Left ventricle myocardium inferior (tissue), 1 donor: ENCODE measurements around the gene FIGN. TPM values are rescaled to one million over a fixed set of nuclear protein-coding genes. Genes with fewer than 3 reads are reported as not detected.

Experiments used
- DNase-seq: peaks from one replicate; pipeline ENCODE4 v3.0.0-alpha.2; 2020
- H3K27ac ChIP-seq: fragments of 200-600 bp; replicated peaks from 2 replicates; pipeline ENCODE4 v1.8.0; 2021
- H3K27me3 ChIP-seq: fragments of 200-600 bp; 2 replicates; pipeline ENCODE4 v1.8.0; 2021; ENCODE audit warnings: low read depth
- H3K36me3 ChIP-seq: fragments of 200-600 bp; 2 replicates; pipeline ENCODE4 v1.8.0; 2021
- H3K4me1 ChIP-seq: fragments of 200-600 bp; 2 replicates; pipeline ENCODE4 v1.8.0; 2021
- H3K4me3 ChIP-seq: fragments of 200-600 bp; 2 replicates; pipeline ENCODE4 v1.8.0; 2021; ENCODE audit warnings: mild to moderate bottlenecking, moderate library complexity
- H3K9me3 ChIP-seq: fragments of 200-600 bp; replicated peaks from 2 replicates; pipeline ENCODE4 v1.8.0; 2021
- CTCF ChIP-seq: fragments of 200-600 bp; IDR thresholded peaks from 2 replicates; pipeline ENCODE4 v1.8.0; 2021; ENCODE audit warnings: antibody characterized with exemption, mild to moderate bottlenecking, borderline replicate concordance
- intact Hi-C: fragments of 100-400 bp; cut with micrococcal nuclease; formaldehyde crosslinking; loops from one replicate; pipeline ENCODE4 v1.11.0; 2022
- total RNA-seq: library from RNA; stranded (reverse); fragmentation: NEBNext Ultra II Directional; extraction: Animal tissue kit (Norgen Biotek cat#: 25700); gene quantifications from one replicate; pipeline ENCODE4 v1.2.1, GENCODE V29; 2021
- donor health status: DM: no; HTN: yes; CAD: no; lungs with severe emphysema.

The FIGN gene
- total RNA-seq, 1 donor from 2014 or later: 12.9 TPM

GRCh38 chr2:163767097-163767496, 31.3 kb upstream of the FIGN start:
- no peak for TF ChIP-seq CTCF
- H3K27ac ChIP-seq: no peak overlapping the region
- H3K27me3 ChIP-seq: no peaks in the 10 kb centered on the region
- H3K4me3 ChIP-seq: no peak overlapping the region
- no peaks in the 10 kb centered on the region for H3K36me3 ChIP-seq
- intact Hi-C loops: no loop called here
- H3K4me1 ChIP-seq: peaks cover 5% of the 10 kb centered on the region
- no peaks in the 10 kb centered on the region for H3K9me3 ChIP-seq
- no peak for DNase-seq

GRCh38 chr2:163764566-163764965, 28.8 kb upstream of the FIGN start:
- intact Hi-C loops: no loop called here
- no peak for TF ChIP-seq CTCF
- no peak for DNase-seq

GRCh38 chr2:163759013-163759412, 23.2 kb upstream of the FIGN start:
- H3K27me3 ChIP-seq: no peaks in the 10 kb centered on the region
- intact Hi-C loops: no loop called here
- no peak for TF ChIP-seq CTCF
- H3K36me3 ChIP-seq: no peaks in the 10 kb centered on the region
- DNase-seq: no peak
- no peaks in the 10 kb centered on the region for H3K9me3 ChIP-seq
- H3K4me3 ChIP-seq: no peak overlapping the region
- no peaks in the 10 kb centered on the region for H3K4me1 ChIP-seq
- H3K27ac ChIP-seq: no peak overlapping the region

More at GRCh38 chr2:163764566-163764965, 28.8 kb upstream of the FIGN start:
- H3K36me3 ChIP-seq: no peaks in the 10 kb centered on the region
- H3K4me1 ChIP-seq: peaks cover 5% of the 10 kb centered on the region
- H3K9me3 ChIP-seq: no peaks in the 10 kb centered on the region
- no peaks in the 10 kb centered on the region for H3K27me3 ChIP-seq
- no peak overlapping the region for H3K4me3 ChIP-seq
- no peak overlapping the region for H3K27ac ChIP-seq

- no peaks in the 10 kb centered on the region for H3K4me1 ChIP-seq
- no peak overlapping the region for H3K27ac ChIP-seq
- intact Hi-C loops: no loop called here
- no peaks in the 10 kb centered on the region for H3K9me3 ChIP-seq
- H3K4me3 ChIP-seq: no peak overlapping the region
- H3K27me3 ChIP-seq: no peaks in the 10 kb centered on the region
- DNase-seq: no peak
- H3K36me3 ChIP-seq: no peaks in the 10 kb centered on the region
- no peak for TF ChIP-seq CTCF
Measured at GRCh38 chr2:163757814-163758213, 22.0 kb upstream of the FIGN start.

- intact Hi-C loops: no loop called here
- no peak for TF ChIP-seq CTCF
- H3K4me3 ChIP-seq: no peak overlapping the region
Measured at GRCh38 chr2:163756588-163756987, 20.8 kb upstream of the FIGN start.

GRCh38 chr2:163755366-163755765, 19.6 kb upstream of the FIGN start:
- no peaks in the 10 kb centered on the region for H3K27me3 ChIP-seq
- DNase-seq: no peak
- intact Hi-C loops: no loop called here
- H3K36me3 ChIP-seq: no peaks in the 10 kb centered on the region
- no peaks in the 10 kb centered on the region for H3K9me3 ChIP-seq
- no peak overlapping the region for H3K4me3 ChIP-seq
- H3K27ac ChIP-seq: no peak overlapping the region
- no peak for TF ChIP-seq CTCF
- no peaks in the 10 kb centered on the region for H3K4me1 ChIP-seq

More at GRCh38 chr2:163756588-163756987, 20.8 kb upstream of the FIGN start:
- H3K27me3 ChIP-seq: no peaks in the 10 kb centered on the region
- no peaks in the 10 kb centered on the region for H3K36me3 ChIP-seq
- no peaks in the 10 kb centered on the region for H3K4me1 ChIP-seq
- H3K9me3 ChIP-seq: no peaks in the 10 kb centered on the region
- H3K27ac ChIP-seq: no peak overlapping the region
- DNase-seq: no peak
